ACHN (cell line): ENCODE measurements around the gene TTC24.
A peak's percentile ranks its signal among the peaks of the same experiment; 100 is the strongest.
"Not testable (repeated sequence)": the region's sequence is repeated elsewhere in the genome, so short reads cannot be mapped to it uniquely, and the experiment has no call there.

Experiments used
- DNase-seq: peaks from one replicate; pipeline ENCODE4 v3.0.0-alpha.2; 2015
- in situ Hi-C: cut with HindIII; loops from 2 replicates; pipeline ENCODE4 v1.10.0; 2017; ENCODE audit warnings: low sequenced_read_pairs, low pct_ligation_motif_present, low pct_unique_long_range_greater_than_20kb

The TTC24 gene

DNA sequence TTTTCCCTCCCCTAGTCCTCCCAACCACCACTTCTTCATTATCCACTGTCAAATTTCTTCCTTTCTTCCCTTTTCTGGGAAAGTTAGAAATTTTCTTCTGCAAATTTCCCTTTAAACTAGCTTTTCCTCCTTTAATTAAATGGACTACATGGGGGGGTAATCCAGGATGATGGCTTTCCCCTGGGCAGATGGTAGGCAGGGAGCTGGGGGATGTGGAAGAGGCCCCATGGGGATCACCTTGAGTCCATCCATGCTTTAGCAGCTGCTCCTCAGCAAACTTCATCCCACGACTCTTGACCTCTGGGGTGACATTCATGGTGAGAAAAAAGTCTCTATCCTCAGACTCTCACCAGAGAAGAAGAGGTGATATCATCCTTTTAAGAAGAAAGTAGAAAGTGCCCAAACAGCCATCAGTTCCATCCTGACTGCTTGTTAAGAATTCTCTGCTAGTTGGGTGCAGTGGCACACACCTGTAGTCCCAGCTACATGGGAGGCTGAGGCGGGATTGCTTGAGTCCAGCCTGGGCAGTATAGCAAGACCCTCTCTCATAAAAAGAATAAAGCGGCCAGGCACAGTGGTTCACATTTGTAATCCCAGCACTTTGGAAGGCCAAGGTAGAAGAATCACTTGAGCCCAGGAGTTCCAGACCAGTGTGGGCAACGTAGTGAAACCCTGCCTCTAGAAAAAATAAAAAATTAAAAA is 19.4 kb downstream of the TTC24 start:
- in situ Hi-C loops = no loop called here
- DNase-seq = no peak

DNA sequence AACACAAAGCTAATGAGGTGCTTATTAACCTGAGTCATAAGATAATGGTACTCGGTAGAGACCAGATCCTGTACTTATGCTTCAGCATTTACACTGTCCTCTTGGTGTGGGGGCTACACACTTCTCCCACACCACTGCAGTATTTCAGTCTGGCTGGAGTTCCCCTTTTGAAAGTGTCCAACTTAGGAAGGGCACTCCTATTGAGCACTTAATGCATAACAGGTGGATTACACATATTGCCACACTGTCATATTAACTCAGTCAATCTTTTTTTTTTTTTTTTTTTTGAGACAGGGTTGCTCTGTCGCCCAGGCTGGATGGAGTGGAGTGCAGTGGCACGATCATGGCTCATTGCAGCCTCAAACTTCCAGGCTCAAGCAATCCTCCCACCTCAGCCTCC is 20.3 kb downstream of the TTC24 start:
- peak; percentile 57 for DNase-seq
- in situ Hi-C loops = no loop called here

DNA sequence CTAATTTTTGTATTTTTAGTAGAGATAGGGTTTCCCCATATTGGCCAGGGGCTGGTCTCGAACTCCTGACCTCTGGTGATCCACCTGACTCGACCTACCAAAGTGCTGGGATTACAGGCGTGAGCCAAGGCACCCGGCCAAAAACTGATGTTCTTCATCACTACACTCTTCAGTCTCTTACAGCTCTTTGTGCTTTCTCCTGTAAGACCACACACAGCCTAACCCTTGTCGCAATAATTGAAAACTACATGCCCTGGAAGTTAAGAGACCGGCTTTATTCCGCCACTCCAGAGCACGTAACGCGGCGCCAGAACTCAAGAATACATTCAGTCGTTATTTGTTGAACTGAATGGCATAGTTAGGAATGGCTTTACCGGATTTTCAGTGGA is 21.2 kb downstream of the TTC24 start:
- DNase-seq = peak; percentile 35
- in situ Hi-C loops = no loop called here

DNA sequence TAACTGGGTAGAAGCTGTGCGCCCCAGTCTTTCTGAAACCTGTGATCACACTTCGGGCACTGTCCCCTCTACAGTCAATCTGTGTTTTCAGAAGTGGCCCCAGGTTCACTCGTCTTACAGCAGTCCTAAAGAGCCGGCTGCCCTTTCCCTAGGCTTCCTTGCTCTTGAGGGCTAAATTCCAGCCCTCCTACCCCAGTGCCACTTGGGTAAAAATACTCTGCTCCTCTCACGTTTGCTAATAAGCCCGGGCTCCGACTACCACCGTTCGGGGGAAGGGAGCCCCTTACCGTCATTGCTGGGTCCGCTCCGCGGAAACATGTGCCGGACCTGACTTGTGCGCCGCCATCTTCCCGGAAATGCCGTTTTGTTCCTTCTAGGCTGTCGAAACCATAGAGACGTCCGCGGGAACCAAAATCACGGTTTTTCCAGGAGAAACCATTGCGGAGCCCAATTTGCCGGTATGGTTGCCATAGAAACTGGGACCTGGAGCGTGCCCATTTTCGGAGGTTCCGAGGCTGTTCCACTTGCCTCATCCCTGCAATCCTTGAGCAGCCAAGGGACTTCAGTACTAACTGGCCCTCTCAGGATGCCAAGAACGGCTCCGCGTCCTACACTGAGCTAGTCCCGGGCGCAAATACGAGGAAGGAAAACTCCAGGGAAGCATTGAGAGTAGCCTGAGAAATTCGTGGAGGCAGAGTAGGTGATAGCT is 21.8 kb downstream of the TTC24 start, which contains the start of gene GPATCH4:
TSS of gene GPATCH4 (minus strand) at position 358 of the 709 bp plus-strand sequence.
- in situ Hi-C loops = no loop called here
- peak; percentile 91 for DNase-seq

DNA sequence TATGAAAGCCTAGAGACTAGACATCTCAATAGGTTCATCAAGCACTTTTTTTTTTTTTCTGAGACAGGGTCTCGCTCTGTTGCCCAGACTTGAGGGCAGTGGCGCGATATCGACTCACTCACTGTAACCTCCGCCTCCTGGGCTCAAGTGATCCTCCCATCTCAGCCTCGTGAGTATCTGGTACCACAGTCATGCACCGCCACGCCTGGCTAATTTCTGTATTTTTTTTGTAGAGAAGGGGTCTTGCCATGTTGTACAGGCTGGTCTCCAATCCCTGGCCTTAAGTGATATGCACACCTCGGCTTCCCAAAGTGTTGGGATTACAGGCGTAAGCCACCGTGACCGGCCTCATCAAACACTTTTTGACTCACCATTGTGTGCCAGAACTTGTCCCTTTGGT is 22.4 kb downstream of the TTC24 start:
- DNase-seq = peak; percentile 42
- in situ Hi-C loops = no loop called here

DNA sequence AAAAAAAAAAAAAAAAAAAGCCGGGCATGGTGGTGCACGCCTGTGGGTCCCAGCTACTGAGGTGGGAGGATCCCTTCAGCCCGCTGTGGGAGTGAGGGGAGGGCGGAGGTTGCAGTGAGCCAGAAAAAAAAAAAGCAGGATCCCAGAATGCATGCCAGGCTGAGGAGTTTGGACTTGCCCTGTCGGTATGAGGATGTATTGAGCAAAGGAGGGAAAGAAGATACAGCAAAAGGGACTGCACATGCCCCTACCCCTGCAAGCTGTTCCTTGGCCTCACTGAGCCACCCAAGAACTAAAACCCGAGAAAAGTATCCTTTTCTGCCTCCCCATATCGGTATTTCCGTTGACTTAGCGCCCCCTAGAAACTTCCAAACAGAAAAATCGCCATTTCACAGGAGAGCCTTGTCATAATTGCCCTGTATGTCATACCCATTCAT is 23.1 kb downstream of the TTC24 start:
- in situ Hi-C loops = no loop called here
- no peak for DNase-seq

DNA sequence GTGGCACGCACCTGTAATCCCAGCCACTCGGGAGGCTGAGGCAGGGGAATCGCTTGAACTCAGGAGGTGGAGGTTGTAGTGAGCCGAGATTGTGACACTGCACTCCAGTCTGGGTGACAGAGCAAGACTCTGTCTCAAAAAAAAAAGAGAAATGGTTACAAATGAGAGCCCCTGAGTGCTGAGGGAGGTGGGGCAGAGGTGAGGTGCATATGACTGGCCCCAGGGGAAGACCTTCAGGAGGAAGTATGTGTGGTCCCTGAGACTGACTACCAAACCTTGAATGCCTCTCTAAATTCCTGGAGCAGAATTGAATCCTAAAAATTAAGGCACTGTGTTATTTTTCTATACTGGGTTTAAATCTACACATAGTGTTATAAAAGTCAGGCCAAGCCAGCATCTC is 27.8 kb downstream of the TTC24 start:
- DNase-seq, in situ Hi-C loops: not testable (repeated sequence)

DNA sequence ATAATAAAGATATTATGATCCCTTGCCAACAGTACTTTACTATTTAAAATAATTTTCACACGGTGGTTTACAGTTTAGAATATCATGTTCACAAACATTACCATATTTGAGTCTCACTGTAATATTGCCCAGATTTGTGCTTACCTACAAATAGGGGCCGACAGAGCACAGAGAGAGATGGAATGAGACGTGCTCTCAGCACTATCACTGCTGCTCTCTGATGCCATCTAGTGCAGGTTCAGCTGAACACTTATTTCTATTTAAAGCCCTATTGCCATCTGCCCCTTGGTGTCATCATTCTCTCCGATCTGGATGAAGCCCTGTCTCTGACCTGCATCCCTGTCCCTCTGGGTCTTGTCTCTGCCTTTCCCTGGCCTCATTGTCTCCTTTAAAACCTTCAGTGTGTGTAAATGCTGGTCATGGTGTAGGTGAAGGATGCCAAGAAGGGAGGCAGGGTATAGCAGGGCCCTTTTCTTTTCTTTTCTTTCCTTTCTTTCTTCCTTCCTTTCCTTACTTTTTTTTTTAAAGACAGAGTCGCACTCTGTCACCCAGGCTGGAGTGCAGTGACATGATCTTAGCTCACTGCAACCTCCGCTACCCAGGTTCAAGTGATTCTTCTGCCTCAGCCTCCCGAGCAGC is 28.6 kb downstream of the TTC24 start:
- in situ Hi-C loops = no loop called here
- peak; percentile 79 for DNase-seq

DNA sequence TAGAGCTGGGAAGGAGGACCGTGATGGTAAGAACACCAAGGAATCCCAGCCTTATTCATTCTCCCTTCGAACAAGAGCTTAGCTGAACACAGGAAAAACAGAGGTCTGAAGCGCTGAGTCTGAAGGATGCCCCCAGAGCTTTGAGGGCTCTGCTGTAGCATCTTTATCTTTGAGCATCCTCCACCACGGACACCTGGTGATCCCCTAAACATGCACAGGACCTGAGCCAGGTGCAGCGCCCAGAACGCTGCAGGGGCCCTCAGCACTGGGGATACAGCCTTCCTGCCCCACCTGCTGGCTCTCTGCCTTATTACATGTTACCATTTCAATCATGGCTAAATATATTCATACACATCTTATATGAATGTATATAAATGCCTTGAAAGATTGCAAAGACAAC is 29.5 kb downstream of the TTC24 start:
- in situ Hi-C loops = no loop called here
- DNase-seq = peak; percentile 55

DNA sequence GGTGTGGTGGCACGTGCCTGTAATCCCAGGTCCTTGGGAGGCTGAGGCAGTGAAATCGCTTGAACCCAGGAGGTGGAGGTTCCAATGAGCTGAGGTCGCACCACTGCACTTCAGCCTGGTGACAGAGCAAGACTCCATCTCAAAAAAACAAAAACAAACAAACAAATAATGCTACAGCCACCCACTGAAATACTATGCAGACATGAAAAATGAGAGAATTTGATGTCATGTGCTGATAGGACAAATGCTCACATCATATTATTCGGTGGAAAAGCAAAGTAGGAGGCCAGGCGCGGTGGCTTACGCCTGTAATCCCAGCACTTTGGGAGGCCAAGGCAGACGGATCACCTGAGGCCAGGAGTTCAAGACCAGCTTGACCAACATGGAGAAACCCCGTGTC is 30.5 kb downstream of the TTC24 start:
- DNase-seq, in situ Hi-C loops: not testable (repeated sequence)

DNA sequence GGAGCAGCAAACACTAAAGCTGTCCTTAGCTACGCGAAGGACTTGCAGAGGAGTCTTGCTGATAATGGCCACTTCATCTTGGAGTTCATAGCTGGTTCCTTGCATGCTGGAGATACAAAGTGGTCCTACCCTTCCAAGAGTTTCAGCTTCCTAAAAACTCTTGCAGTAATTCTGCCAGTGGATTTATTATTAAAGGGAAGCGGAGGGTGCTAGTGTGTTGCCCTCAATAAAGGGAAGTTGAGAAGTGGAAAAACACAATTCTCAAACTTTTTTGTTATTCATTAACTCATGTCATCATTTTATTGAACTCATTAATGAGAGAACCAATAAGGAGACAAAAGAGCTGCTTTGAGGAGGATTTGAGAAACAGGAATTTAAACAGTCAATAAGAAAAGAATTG is 33.1 kb downstream of the TTC24 start:
- no peak for DNase-seq
- in situ Hi-C loops = no loop called here

DNA sequence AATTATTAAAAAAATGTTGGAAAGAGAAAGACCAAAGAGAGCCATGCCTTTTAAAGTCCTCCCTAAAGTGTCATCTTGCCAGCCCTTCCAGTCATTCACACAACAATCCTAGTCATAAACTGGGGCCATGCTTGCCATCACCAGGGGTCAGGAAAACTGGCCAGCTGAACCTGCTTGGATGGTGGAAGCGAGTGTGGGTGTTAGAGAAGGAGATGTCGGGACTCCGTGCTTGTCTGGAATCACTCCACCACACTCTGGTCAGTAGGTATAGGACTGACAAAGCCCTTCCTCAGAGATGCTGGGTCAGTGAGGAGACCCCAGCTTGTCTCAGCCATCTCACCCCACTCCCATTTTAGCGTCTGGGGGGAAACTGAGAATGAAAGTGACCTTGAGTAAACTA is 36.4 kb downstream of the TTC24 start:
- in situ Hi-C loops = no loop called here
- DNase-seq = no peak

DNA sequence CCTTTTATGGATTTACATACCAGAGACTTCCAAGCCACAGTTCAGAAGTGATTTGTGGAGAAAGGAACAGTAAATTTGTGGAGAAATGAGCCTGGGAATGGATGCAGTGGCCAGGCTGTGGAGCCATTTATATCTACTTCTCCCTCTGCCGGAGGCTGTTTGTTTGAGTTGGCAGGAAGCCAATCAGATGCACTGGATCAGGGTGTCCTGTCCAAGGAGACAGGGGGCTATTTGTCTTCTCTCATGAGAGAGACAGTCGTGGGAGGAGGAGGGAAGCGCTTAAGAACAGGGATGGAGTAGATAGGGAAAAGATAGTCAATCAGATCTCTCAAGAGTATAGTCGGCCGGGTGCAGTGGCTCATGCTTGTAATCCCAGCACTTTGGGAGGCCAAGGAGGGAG is 36.9 kb downstream of the TTC24 start:
- in situ Hi-C loops = no loop called here

DNA sequence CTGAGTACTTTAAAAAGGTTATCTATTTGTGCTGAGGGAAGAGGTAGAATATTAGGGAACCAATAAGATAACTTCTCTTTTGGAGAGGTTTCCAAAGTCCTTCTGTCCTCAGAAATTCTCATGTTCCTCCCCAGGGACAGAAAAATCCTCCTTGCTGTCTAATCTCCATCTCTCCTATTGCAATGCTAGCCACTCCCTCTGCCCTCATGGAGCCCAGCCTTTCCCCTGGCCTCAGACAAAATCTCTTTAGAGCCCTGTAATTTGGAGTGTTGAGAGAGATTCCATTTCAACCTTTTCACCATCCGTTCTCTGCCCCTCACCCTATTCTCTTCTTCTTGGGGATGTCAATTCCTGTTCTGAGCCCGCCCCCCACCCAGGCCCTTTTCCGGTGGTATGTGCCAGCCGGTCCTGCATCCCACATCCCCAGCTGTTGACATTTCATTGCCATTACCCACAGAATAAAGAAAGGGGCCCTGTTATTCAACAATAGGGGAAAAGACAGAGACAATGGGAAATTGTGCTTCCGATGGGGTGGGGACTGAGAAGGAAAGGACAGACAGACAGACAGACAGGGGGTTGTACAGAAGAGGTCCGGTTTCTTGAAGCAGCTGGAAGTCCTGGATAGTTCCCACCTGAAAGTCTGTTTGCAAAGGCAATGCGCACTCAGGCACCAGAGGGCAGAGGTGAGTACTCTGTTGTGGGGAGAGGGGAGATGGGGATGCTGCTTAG is 39.5 kb downstream of the TTC24 start, which contains the start of gene HAPLN2:
TSS of gene HAPLN2 (plus strand) at position 563 of the 729 bp plus-strand sequence. CDS start 4,076 bp downstream, outside the sequence.
- DNase-seq = peak; percentile 34
- in situ Hi-C loops = no loop called here

More for the DNA sequence above, 36.9 kb downstream of the TTC24 start:
- DNase-seq = no peak

DNA sequence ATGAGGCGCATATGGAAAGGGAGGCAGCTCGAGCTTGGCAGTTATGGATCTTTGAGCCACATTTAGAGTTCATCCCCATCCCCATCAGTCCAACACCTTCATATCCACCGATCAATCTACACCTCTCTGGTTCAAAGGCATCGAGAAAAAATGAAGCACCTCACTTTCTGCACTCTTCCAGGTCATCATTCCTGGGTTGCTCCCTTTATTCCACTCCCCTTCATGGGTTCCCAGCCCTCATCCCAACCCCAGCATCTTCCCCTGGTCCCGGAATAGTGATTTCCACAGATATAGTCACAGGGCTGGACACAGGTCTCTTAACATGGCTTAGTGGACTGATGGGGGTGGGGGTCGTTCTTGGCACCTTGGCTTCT is 40.0 kb downstream of the TTC24 start:
- no peak for DNase-seq
- in situ Hi-C loops = no loop called here

DNA sequence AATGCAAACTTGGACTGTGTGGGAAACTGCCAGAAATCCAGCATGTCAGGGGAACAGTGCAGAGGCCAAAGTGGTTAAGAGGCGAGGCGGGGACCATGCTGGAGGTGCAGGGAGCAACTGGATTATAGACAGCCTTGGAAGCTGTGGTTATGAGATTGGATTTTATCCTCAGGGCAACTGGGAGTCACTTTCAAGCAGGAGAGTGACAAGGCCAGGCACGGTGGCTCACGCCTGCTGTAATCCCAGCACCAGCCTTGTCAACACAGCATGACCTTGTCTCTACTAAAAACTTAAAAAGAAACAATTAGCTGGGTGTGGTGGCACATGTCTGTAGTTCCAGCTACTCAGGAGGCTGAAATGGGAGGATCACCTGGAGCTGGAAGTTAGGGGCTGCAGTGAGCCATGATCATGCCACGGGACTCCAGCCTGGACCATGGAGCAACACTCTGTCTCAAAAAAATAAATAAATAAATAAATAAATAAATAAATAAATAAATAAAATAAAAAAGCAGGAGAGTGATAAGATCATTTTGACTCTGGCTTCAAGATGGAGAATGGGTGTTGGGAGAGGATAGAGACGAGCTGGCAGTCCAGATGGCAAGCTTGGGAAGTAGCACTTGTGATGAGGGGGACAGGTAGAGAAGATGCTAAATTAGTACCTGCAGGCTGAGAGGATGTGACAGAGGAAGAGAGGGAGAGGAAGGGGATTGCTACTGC is 43.2 kb downstream of the TTC24 start:
- in situ Hi-C loops = no loop called here
- DNase-seq = no peak

DNA sequence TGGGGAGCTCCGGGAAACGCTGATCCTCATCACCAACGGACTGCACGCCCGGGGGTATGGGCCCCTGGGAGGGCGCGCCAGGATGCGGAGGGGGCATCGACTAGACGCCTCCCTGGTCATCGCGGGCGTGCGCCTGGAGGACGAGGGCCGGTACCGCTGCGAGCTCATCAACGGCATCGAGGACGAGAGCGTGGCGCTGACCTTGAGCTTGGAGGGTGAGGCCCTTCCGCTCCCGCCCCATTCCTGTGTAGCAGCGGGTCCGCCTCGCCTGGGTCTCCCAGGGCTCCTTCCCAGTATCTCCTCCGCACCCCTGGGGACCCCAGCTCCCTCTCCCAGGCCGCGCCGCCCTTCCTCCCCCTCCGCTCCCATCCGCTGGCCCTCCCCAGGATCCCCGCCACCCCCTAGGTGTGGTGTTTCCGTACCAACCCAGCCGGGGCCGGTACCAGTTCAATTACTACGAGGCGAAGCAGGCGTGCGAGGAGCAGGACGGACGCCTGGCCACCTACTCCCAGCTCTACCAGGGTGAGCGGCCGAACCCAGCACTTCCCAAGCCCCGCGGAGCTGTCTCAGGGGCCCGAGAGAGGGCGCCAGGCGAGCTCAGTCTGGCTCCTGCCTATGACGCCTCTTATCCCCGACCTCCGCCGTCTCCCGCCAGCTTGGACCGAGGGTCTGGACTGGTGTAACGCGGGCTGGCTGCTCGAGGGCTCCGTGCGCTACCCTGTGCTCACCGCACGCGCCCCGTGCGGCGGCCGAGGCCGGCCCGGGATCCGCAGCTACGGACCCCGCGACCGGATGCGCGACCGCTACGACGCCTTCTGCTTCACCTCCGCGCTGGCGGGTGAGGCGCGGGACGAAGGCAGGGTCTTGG is 44.7 kb downstream of the TTC24 start:
- in situ Hi-C loops = no loop called here
- peak; percentile 61 for DNase-seq
